Natural killer cell (primary cell): ENCODE results near the gene STK38. TPM values are rescaled to one million over a fixed set of nuclear protein-coding genes. Genes with fewer than 3 reads are reported as not detected.

ENCODE experiments used
- ATAC-seq, 3 donors: fragments of 150-1000 bp in 2 of 3; fragments of 200-7000 bp in 1 of 3; cut with Tn5 transposase; 1 replicate in 1 of 3; 2 replicates in 2 of 3; pipeline ENCODE4 v1.10.0; 2021; ENCODE audit warnings: mild to moderate bottlenecking in 2 of 3, moderate library complexity in 2 of 3
- DNase-seq, 2 donors: peaks; one replicate each; pipeline versions ENCODE4 v3.0.0 to v3.0.0-alpha.2; 2013 to 2021; ENCODE audit warnings: mixed read lengths in 1 of 2
- H3K27ac ChIP-seq: one replicate; pipeline ENCODE4 v1.5.1; 2013; ENCODE audit warnings: mild to moderate bottlenecking, low read length
- H3K27me3 ChIP-seq: one replicate; pipeline ENCODE4 v1.6.1; 2013; ENCODE audit warnings: low read length; ENCODE audit not compliant: control insufficient read depth, insufficient read depth
- H3K36me3 ChIP-seq: one replicate; pipeline ENCODE4 v1.6.1; 2013; ENCODE audit warnings: low read length; ENCODE audit not compliant: control insufficient read depth, insufficient read depth
- H3K4me1 ChIP-seq: one replicate; pipeline ENCODE4 v1.6.1; 2013; ENCODE audit warnings: low read length; ENCODE audit not compliant: control insufficient read depth, insufficient read depth
- H3K4me3 ChIP-seq: one replicate; pipeline ENCODE4 v1.5.1; 2013; ENCODE audit warnings: low read length
- H3K9me3 ChIP-seq: one replicate; pipeline ENCODE4 v1.6.1; 2013; ENCODE audit warnings: low read length; ENCODE audit not compliant: control insufficient read depth, insufficient read depth
- H3K27ac Mint-ChIP-seq, 2 donors: one replicate each; pipeline ENCODE4 v1.8.0; 2022; ENCODE audit warnings: mild to moderate bottlenecking in 2 of 2, mixed read lengths in 2 of 2, moderate library complexity in 1 of 2
- H3K27me3 Mint-ChIP-seq, 2 donors: one replicate each; pipeline ENCODE4 v1.8.0; 2022; ENCODE audit warnings: low read depth in 2 of 2, mixed read lengths in 2 of 2
- H3K36me3 Mint-ChIP-seq: one replicate; pipeline ENCODE4 v1.8.0; 2022; ENCODE audit warnings: mixed read lengths
- H3K4me1 Mint-ChIP-seq, 2 donors: one replicate each; pipeline ENCODE4 v1.8.0; 2022; ENCODE audit warnings: mixed read lengths in 2 of 2
- H3K4me3 Mint-ChIP-seq: one replicate; pipeline ENCODE4 v1.8.0; 2022; ENCODE audit warnings: mild to moderate bottlenecking, moderate library complexity, mixed read lengths
- H3K9me3 Mint-ChIP-seq, 2 donors: one replicate each; pipeline ENCODE4 v1.8.0; 2022; ENCODE audit warnings: mixed read lengths in 2 of 2
- CTCF ChIP-seq: fragments of 200-600 bp; IDR thresholded peaks from one replicate; pipeline ENCODE4 v1.8.0; 2022; ENCODE audit warnings: antibody characterized with exemption
- WGBS: methylation state at CpG from one replicate; pipeline ENCODE4 v1.1.7; 2013; ENCODE audit warnings: missing lambda C conversion rate; ENCODE audit not compliant: insufficient coverage; 5-methylcytosine and 5-hydroxymethylcytosine counted together
- intact Hi-C: fragments of 100-400 bp; cut with micrococcal nuclease; formaldehyde crosslinking; loops from one replicate; pipeline ENCODE4 v1.14.2; 2022
- total RNA-seq, 4 donors: library from RNA; stranded (reverse); fragments of 120-200 nt in 1 of 4; gene quantifications; one replicate each; pipeline versions ENCODE4 v1.2.3 to v1.2.4, GENCODE V29; 2013 to 2022

The STK38 gene
- total RNA-seq, 3 donors from 2014 or later (not counting 1 experiment from before 2014, with no cell fraction given): 105 to 157 (median 126) TPM

GRCh38 chr6:36463676-36464075, 83.6 kb downstream of the STK38 start:
- intact Hi-C loops: no loop called here
- Mint-ChIP-seq H3K27me3 (no peaks in the 10 kb centered on the region), H3K9me3 (no peaks in the 10 kb centered on the region), H3K4me3 (no peak overlapping the region), H3K4me1 (peaks cover 25 to 41% of the 10 kb centered on the region in 2 donors), H3K36me3 (no peaks in the 10 kb centered on the region), H3K27ac (no peak overlapping the region)
- DNase-seq (no peak), ATAC-seq (no peak)
- WGBS: no CpG with 5 or more reads among the region's 1 CpG
- H3K9me3 ChIP-seq: no peaks in the 10 kb centered on the region
- no peaks in the 10 kb centered on the region for H3K36me3 ChIP-seq
- H3K4me1 ChIP-seq: no peaks in the 10 kb centered on the region
- no peak overlapping the region for H3K27ac ChIP-seq
- H3K27me3 ChIP-seq: no peaks in the 10 kb centered on the region
- TF ChIP-seq CTCF: no peak
- no peak overlapping the region for H3K4me3 ChIP-seq

- Mint-ChIP-seq H3K4me3 (no peak overlapping the region), H3K27me3 (no peaks in the 10 kb centered on the region), H3K36me3 (no peaks in the 10 kb centered on the region), H3K27ac (peak overlapping the region in 1 of 2 donors; percentile 2), H3K4me1 (peaks cover 31 to 44% of the 10 kb centered on the region in 2 donors), H3K9me3 (no peaks in the 10 kb centered on the region)
- H3K27me3 ChIP-seq: no peaks in the 10 kb centered on the region
- H3K27ac ChIP-seq: no peak overlapping the region
- no peak overlapping the region for H3K4me3 ChIP-seq
- intact Hi-C loops: no loop called here
- H3K9me3 ChIP-seq: no peaks in the 10 kb centered on the region
- DNase-seq (no peak), ATAC-seq (no peak)
- no peaks in the 10 kb centered on the region for H3K4me1 ChIP-seq
- WGBS: 67% methylated on average over 1 of the region's 3 CpGs
- H3K36me3 ChIP-seq: no peaks in the 10 kb centered on the region
- TF ChIP-seq CTCF: no peak
Observed at GRCh38 chr6:36461646-36462045, 85.6 kb downstream of the STK38 start.

- Mint-ChIP-seq H3K4me1 (peaks cover 34 to 44% of the 10 kb centered on the region in 2 donors), H3K9me3 (no peaks in the 10 kb centered on the region), H3K4me3 (no peak overlapping the region), H3K36me3 (no peaks in the 10 kb centered on the region), H3K27me3 (no peaks in the 10 kb centered on the region), H3K27ac (no peak overlapping the region)
- H3K4me3 ChIP-seq: no peak overlapping the region
- H3K27ac ChIP-seq: no peak overlapping the region
- ATAC-seq (no peak), DNase-seq (no peak)
- H3K4me1 ChIP-seq: no peaks in the 10 kb centered on the region
- no peaks in the 10 kb centered on the region for H3K27me3 ChIP-seq
- no peaks in the 10 kb centered on the region for H3K9me3 ChIP-seq
- no peaks in the 10 kb centered on the region for H3K36me3 ChIP-seq
- no peak for TF ChIP-seq CTCF
- intact Hi-C loops: no loop called here
Observed at GRCh38 chr6:36460916-36461315, 86.4 kb downstream of the STK38 start.

- no peak overlapping the region for H3K27ac Mint-ChIP-seq
- no peaks in the 10 kb centered on the region for H3K9me3 ChIP-seq
- no peak overlapping the region for H3K4me3 Mint-ChIP-seq
- H3K27me3 Mint-ChIP-seq: no peaks in the 10 kb centered on the region
- H3K36me3 ChIP-seq: peaks cover 7% of the 10 kb centered on the region
- intact Hi-C loops: no loop called here
- H3K36me3 Mint-ChIP-seq: no peaks in the 10 kb centered on the region
- peaks cover 34 to 41% of the 10 kb centered on the region in 2 donors for H3K4me1 Mint-ChIP-seq
- H3K4me3 ChIP-seq: no peak overlapping the region
- H3K4me1 ChIP-seq: no peaks in the 10 kb centered on the region
- no peaks in the 10 kb centered on the region for H3K9me3 Mint-ChIP-seq
- ATAC-seq (no peak), DNase-seq (no peak)
- H3K27me3 ChIP-seq: no peaks in the 10 kb centered on the region
- H3K27ac ChIP-seq: no peak overlapping the region
- TF ChIP-seq CTCF: no peak
Observed at GRCh38 chr6:36459501-36459900, 87.8 kb downstream of the STK38 start.
